ENCODE results near the gene SLC39A11.

Gene SLC39A11

DNA sequence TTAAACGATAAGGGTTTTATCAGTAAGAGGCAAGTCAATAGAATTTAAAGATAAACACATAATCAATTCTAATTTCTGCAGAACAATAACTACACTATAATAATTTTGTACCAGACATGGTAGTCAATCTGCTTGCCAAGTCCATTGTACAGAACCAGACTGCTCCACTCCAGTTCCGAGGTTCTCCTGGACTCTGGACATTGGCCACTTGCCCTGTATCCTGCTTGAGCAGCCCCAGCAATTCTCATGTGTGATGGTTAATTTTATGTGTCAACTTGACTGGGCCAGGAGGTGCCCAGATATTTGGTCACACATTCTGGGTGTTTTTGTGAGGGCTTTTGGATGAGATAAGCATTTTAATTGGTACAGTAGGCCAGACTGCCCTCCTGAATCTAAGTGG, 384.6 kb downstream of the SLC39A11 start:
- no peak overlapping the region for H3K4me3 ChIP-seq (ENCODE audit: low read length)
- DNase-seq (ENCODE audit: low read depth, low spot score), result no peak

DNA sequence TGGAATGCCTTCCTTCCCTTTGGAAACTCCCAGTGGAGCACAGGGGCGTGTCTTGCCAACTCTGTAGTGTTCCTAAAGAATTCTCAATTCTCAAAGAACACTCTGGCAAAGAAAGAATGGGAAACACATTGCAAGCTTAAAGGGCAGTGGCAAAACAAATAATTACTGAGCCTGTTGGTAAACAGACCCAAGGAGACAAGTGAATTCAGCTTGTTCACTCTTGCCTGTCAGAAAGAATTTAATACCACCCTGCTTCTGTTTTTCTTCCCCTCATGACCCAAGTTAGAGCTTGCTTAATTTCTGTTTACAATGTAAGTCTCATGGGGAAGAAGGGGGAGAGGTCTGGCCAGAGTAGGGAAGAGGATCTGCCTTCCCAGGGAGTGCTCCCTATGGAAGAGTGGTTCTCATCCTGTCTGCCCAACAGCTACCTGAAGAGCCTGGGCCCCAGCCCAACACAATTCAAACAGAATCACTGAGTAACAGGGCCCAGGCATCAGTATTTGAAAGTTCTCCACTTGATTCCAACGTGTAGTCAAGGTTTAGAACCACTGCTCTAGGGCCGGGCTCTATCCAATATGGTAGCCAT, 386.0 kb downstream of the SLC39A11 start:
- H3K4me3 ChIP-seq (ENCODE audit: low read length), result no peak overlapping the region
- no peak for DNase-seq (ENCODE audit: low read depth, low spot score)

DNA sequence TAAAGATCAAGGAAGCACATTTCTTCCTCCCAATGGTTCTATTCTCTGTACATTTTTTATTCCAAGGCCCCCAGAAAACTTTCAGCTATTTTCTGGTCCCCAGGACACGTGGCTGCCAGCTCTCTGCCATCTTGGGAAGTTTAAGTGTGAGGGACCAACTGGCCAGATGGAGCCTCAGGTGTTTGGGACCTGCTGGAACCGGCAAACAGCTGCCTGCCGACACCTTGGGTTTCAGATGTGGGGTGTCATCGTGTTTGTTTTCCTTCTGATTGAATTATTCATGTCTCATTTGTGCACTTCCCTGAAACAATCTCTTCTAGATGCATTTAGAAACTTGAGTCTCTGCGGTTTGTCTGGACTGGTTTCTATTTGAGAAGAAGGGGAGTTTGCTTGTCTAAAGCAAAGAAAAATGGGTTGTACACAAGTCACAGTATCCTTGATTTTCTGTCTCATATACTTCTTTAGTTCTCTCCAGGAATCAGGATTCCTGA, 386.5 kb downstream of the SLC39A11 start:
- no peak for DNase-seq (ENCODE audit: low read depth, low spot score)
- H3K4me3 ChIP-seq (ENCODE audit: low read length), result no peak overlapping the region

DNA sequence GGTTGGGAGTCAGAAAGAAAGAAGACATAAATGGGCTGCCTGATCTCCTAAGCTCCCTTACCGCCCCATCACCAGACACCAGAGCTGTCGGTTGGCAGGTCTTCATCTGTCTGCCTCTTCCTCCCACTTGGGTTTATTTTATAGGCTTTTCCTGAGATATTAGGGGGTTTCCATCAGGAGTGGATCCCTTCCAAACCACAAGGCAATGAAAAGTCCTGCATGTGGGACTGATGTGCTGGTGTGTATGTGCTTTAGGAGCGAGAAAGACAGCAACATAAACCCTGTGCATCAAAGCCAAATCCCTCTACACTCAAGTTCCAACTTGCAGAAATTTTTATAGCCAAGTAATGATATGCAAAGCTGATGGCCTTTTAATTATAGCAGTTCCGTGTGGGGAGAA, 389.5 kb downstream of the SLC39A11 start:
- H3K4me3 ChIP-seq (ENCODE audit: low read length), result no peak overlapping the region

DNA sequence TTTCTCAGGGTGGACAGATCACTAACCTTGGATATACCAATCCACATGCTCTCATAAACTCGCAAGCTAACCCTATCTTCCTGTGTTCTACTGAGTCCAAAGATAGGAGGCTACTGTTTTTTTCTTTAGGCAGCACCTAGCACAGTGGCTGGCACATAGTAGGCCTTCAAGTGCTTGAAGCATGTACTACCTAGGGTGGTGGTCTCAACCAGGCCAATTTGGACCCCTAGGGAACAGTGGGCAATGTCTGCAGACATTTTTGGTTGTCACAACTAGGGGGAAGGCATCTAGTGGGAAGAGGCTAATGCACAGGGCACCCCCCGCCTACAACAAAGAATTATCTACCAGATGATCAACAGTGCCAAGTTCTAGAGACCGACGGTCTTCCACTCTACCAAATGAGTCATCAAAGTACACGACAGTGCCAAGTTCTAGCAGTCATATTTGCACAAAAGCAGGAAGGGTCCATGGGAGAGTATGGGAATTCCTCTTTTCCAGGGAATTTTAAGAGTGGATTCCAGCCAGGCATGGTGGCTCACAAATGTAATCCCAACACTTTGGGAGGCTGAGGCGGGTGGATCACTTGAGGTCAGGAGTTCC, 390.3 kb downstream of the SLC39A11 start:
- H3K4me3 ChIP-seq (ENCODE audit: low read length), result no peak overlapping the region
- no peak for DNase-seq (ENCODE audit: low read depth, low spot score)

More for the DNA sequence above, 389.5 kb downstream of the SLC39A11 start:
- DNase-seq (ENCODE audit: low read depth, low spot score), result no peak

DNA sequence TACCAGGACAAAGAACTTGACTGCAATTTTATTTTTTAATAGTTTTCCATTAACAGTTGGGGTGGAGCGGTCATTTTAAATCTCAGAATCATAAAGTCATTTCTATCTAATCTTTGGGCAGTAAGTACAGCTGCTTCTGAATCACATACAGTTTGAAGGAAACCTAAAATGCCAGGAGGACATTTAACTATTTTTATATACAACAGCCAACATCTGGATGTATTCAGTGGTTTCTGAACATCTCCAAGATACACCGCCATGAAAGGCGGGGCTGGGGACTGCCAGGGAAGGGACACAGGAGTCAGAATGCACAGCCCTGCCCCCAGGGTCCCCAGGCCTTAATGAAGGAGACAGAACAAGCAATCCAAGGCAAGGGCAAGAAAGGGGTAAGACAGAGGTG, 392.3 kb downstream of the SLC39A11 start:
- H3K4me3 ChIP-seq (ENCODE audit: low read length), result no peak overlapping the region
- no peak for DNase-seq (ENCODE audit: low read depth, low spot score)

DNA sequence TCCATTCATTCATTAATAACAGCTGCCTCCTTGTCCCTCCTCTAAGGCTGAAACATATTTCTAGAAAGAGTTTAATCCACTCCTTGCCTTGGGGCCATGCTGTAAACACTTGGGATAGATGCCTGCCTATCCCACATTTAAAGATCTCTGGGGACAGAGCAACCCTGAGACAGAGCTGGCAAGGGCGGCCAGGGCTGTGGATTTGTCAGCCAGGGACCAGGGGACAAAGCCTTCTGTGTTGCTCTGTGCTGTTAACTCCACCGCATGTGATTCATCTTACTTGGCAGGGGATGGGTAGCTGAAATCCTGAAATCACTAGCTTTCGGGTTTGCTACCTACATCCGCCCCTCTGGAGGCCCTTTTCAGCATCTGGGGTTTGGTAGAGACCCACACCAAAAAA, 392.9 kb downstream of the SLC39A11 start:
- DNase-seq (ENCODE audit: low read depth, low spot score), result no peak
- no peak overlapping the region for H3K4me3 ChIP-seq (ENCODE audit: low read length)

DNA sequence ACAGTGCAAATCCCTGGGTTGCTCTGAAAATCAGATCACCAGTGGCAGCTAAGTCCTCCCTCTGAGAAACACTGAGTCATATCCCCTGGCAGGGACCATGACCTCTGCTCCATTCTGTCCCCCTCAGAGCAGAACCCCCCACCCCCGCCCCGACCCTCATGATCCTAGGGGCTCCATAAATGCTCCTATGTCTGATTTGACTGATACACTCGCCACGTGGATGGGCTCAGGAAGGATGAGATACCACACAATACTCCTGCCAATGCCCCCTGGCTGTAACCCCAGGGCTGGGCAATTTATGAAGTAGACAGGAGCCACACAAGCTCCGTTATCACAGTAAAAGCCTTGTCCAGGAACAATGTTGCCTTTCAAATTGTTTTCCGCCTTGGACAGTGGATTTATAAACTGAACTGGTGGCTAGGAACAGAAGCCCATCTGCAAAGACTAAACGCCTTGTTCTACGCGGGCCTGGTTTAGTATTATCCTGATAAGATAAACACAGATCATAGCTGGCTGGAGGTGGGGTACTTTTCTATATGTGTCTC, 394.8 kb downstream of the SLC39A11 start:
- H3K4me3 ChIP-seq (ENCODE audit: low read length), result no peak overlapping the region
- no peak for DNase-seq (ENCODE audit: low read depth, low spot score)

DNA sequence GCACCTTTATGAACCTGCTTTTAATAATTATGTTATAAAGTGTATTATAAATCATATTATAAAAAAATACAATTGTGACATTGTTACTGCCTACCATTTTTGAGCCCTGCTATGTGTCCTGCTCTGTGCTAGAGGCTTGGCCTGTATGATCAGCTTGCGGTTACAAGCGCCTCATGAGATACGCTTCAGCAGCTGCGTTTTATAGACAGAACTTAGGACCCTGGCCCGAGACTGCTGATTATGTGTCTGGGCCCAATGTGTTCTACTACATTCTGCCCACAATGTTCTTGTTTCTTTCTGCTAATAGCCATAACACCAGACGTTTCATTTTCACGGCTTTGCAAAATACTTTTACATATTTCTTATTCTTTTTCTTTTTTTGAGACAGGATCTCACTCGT, 395.8 kb downstream of the SLC39A11 start:
- no peak overlapping the region for H3K4me3 ChIP-seq (ENCODE audit: low read length)
- DNase-seq (ENCODE audit: low read depth, low spot score), result no peak

DNA sequence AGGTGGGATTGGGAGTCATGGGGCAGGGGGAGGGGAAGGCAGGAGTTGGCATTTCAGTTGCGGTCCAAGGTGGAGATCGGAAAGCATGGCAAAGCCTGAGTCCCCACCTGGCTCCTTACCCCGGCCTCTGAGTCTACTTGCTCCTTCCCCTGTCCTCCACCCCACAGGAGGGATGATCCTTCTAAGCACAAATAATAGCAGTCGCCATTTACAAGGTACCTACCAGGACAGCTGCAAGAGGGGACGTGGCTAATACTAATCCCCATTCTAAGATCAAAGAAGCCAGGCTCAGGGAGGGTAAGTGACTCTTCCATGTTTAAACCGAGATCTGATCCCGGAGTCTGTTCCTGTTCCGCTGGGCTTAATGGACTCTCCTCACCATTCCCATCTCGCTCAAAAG, 396.3 kb downstream of the SLC39A11 start:
- DNase-seq (ENCODE audit: low read depth, low spot score), result no peak
- H3K4me3 ChIP-seq (ENCODE audit: low read length), result no peak overlapping the region

DNA sequence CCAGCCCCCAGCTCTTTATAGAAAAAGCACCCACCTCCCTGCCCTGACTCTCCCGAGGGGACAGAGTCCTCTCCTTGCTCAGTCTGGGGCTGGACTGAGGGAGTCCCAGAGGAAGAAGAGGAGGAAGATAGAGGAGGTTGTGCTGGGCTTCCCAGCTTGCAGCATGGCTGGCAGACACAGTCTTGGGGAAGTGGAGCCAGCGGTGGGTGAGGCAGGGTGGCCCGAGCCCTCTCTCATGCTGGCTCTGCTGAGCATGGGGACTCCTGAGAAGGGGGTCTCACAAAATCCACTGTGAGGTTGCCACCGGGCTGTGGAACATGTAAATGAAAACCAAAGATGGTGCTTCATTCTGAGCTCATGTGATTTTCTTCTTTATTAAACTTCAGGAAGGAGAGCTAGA, 398.5 kb downstream of the SLC39A11 start:
- DNase-seq (ENCODE audit: low read depth, low spot score), result no peak
- H3K4me3 ChIP-seq (ENCODE audit: low read length), result no peak overlapping the region

DNA sequence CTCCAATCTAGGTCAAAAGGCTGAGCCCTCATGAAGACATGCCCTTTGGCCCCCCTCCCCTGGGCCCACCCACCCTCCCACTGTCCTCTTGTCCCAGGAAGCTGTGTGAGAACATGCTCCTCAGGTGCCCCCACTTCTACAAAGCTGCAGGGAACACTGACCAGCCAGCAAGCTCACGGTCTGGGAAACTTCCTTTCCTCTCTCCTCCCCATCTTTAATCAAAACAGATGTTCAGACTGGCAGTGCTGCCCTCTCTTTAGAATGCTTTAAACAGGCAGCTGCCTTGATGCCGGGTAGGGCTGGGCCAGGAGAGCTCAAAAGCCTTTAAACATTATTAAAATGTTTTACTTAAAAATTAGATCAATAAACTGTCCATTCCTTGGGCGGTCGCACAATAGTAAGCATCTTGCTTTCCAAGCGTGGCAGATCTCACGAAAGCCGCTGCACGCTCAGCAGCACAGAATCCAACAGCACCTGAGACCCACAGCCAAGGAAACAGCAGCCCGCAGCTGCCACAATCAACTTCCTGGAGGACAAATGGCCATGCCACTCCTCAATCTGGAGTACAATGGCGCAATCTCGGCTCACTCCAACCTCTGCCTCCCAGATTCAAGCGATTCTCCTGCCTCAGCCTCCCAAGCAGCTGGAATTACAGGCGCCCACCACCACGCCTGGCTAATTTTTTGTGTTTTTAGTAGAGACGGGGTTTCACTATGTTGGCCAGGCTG, 399.2 kb downstream of the SLC39A11 start:
- DNase-seq (ENCODE audit: low read depth, low spot score), result no peak
- no peak overlapping the region for H3K4me3 ChIP-seq (ENCODE audit: low read length)

DNA sequence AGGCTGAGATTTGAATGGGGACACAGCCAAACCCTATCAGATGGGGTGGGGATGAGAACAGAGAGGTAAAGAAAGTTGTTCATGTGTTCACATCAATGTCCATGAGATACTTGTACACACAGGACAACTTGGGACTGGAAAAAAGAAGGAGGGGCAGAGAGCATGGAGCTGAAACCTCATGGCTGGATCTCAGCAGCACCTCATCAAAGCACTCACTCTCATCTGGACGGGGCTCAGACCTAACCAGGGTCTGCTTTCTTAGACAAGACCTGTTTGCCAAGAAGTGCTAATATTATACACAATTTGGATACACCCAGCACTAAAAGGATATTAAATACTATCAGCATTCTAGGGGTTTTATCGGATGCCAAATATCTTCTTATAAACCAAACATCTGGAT, 399.8 kb downstream of the SLC39A11 start:
- no peak for DNase-seq (ENCODE audit: low read depth, low spot score)
- no peak overlapping the region for H3K4me3 ChIP-seq (ENCODE audit: low read length)

DNA sequence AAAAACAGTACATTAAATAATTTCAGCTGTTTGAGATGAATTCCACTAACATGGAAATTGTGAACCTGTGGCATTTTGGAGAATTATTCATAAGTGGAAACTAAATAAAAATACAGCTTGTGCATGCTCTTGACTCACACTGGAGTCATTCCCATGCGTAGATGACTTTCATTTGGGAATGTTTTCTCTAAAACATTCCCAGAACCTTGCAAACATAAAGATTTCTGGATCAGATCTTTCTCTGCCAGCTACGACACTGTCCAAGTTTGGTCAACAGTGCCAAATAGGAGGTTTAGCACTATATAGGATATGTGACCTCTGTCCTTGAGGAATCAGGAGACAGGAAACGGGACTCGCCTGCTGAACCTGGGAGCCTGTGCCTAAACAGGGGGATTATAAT, 400.9 kb downstream of the SLC39A11 start:
- DNase-seq (ENCODE audit: low read depth, low spot score), result no peak
- H3K4me3 ChIP-seq (ENCODE audit: low read length), result no peak overlapping the region

DNA sequence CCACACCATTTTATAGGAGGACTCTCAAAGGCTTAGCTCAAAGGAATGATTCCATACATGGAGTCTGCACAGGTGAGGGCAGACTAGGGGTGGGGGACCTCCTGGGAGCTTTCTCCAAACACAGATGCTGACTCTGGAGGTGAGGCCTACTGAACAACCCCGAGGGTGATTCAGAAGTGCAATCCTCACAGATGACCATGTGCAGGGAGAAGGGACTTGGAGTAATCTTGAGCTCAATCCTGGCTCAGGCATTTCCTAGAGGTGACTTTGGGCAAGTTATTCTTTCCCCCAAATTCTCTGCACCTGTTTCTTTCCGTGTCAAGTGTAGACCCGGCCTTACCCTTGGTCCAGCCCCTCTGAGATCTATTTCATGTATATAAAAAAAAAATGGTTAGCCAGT, 401.5 kb downstream of the SLC39A11 start:
- H3K4me3 ChIP-seq (ENCODE audit: low read length), result no peak overlapping the region
- DNase-seq (ENCODE audit: low read depth, low spot score), result no peak

DNA sequence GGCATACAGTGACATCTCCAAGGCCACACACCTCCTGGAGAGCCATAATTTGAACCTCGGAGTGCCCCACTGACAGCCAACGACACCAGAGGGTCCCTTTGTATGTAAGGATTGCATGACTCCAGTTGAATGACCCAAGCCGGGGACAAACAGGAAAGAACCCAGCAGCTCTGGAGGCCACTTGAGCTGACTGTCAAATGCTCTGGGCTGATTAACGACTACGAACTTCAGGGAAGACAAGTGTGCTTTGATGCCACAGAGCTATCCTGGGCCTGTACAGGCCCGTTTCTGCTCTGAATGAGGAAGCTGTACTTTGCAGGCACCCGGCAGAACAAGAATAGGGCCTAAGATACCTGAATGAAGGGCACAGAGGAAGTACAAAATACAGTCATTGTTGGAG, 404.6 kb downstream of the SLC39A11 start:
- DNase-seq (ENCODE audit: low read depth, low spot score), result no peak
- no peak overlapping the region for H3K4me3 ChIP-seq (ENCODE audit: low read length)

DNA sequence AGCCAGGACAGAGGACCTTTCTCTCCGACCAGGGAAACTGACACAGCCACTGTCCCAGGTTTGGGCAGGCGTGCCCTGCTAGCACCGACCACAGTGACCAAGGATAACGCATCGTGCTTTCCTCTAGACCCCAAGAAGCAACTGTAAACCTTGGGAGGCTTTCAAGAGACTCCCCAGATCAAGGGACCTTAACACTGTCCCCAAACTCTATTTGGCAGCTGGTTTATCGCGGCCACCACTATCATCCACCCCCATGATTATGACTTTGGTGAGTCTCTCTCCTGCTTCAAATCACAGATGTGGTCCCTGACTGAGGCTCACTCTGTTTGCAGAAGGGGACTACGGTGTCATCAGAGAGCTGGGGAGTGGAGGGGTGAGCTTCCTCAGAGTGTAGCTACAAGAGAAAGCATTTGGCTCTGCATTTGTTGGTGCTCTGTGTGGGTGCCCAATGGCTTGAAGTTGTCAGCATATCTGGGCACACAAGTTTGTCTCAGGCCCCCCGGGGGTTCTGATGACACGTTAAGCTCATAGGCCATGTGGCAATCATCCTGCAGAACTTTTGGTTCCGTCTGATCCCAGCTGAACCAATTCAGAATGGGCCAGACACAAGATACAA, 408.0 kb downstream of the SLC39A11 start:
- no peak for DNase-seq (ENCODE audit: low read depth, low spot score)
- no peak overlapping the region for H3K4me3 ChIP-seq (ENCODE audit: low read length)

DNA sequence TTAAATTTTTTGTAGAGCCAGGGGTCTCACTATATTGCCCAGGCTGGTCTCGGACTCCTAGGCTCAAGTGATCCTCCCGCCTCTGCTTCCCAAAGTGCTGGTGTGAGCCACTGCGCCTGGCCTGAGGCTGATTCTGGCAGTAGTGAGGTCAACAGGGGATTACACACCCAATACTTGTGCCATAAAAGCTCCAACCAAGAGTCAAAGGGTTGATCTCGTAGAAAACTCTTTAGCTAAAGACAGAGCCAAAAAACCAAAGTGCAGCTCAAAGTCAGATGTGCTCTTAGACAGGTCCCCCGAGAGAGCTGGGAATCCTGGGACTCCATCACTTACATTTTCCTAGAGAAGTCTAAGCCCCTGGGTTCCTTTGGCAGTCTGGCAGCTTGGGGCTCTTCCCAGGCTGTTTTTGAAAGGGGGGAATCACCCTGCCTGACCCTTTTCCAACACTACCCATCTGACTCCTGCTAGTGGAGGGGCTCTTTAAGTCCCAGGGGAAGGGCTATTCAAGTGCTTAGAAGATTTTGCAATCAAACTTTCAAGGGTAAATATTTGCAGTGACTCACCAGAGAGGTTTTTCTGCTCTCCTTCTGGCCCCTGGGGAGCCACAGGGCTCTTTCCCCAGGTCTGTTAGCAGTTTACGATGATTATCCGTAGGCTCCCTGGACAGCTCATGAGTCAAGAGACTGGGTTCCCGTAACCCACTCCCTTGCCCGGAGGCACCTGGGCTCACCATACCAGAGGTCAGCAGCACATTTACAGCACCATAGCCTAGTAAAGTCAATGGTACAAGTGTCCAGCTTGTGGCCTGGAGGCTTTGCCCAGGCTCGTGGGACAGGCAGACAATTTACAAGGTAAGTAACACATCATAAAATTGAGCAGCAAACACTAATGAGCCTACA, 408.7 kb downstream of the SLC39A11 start:
- no peak for DNase-seq (ENCODE audit: low read depth, low spot score)
- H3K4me3 ChIP-seq (ENCODE audit: low read length), result no peak overlapping the region

DNA sequence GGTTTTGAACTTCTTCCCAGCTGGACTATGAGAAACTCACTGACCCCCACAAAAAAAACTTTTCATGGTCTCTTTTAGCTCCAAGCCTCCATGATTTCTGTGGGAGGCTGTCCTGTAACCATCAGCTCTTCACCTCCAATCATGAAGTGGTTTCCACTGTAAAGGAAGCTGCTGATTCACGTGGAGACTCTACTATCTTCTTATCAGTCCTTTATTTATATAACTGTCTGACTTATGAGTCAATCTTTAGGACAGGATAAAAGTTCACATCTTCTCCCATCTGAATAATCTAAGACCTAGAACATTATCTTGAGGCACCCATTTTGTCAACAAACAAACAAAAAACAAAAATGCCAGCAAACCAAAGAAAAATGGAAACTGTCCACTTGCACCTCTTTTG, 409.9 kb downstream of the SLC39A11 start:
- no peak for DNase-seq (ENCODE audit: low read depth, low spot score)
- H3K4me3 ChIP-seq (ENCODE audit: low read length), result no peak overlapping the region

All from Jurkat, Clone E6-1 (cell line).